ENCODE data around the gene ATAD3B. TPM values are rescaled to one million over a fixed set of nuclear protein-coding genes. Genes with fewer than 3 reads are reported as not detected.

ATAD3B gene
- total RNA-seq, 1 donor from 2014 or later = 14.2 TPM

- H3K4me3 ChIP-seq = no peak overlapping the region
- no peak for DNase-seq (ENCODE audit: low spot score in 2 of 2)
- TF ChIP-seq CTCF (IDR thresholded peaks at IDR 0.05) = no peak
- intact Hi-C loops (cut with DNase I) = no loop called here
- peaks cover 12 to 23% of the 10 kb centered on the region in 2 donors for H3K4me1 ChIP-seq
- no peaks in the 10 kb centered on the region for H3K36me3 ChIP-seq
- H3K27me3 ChIP-seq = peaks cover 3% of the 10 kb centered on the region
- H3K27ac ChIP-seq = no peak overlapping the region
- H3K9me3 ChIP-seq = no peaks in the 10 kb centered on the region
Observed at GRCh38 chr1:1437904-1438376, 33.6 kb upstream of the ATAD3B start.

- TF ChIP-seq CTCF (IDR thresholded peaks at IDR 0.05) = no peak
- no peak overlapping the region for H3K27ac ChIP-seq
- peaks cover 12 to 23% of the 10 kb centered on the region in 2 donors for H3K4me1 ChIP-seq
- no peak for DNase-seq (ENCODE audit: low spot score in 2 of 2)
- peaks cover 3% of the 10 kb centered on the region for H3K27me3 ChIP-seq
- no peak overlapping the region for H3K4me3 ChIP-seq
- H3K36me3 ChIP-seq = no peaks in the 10 kb centered on the region
- intact Hi-C loops (cut with DNase I) = no loop called here
- no peaks in the 10 kb centered on the region for H3K9me3 ChIP-seq
Observed at GRCh38 chr1:1438531-1439381, 32.8 kb upstream of the ATAD3B start.

- Histone ChIP-seq H3K27ac (no peak overlapping the region), H3K4me1 (peaks cover 7 to 15% of the 10 kb centered on the region in 2 donors)
- intact Hi-C loops (cut with DNase I) = no loop called here
Observed at GRCh38 chr1:1439546-1440261, 31.9 kb upstream of the ATAD3B start.

GRCh38 chr1:1440262-1441001 is 31.1 kb upstream of the ATAD3B start:
- Histone ChIP-seq H3K27me3 (peaks cover 3% of the 10 kb centered on the region), H3K27ac (no peak overlapping the region), H3K9me3 (no peaks in the 10 kb centered on the region), H3K36me3 (no peaks in the 10 kb centered on the region), H3K4me1 (peaks cover 7 to 10% of the 10 kb centered on the region in 2 donors), H3K4me3 (no peak overlapping the region)
- no peak for TF ChIP-seq CTCF (IDR thresholded peaks at IDR 0.05)
- no peak for DNase-seq (ENCODE audit: low spot score in 2 of 2)
- intact Hi-C loops (cut with DNase I) = no loop called here

More at GRCh38 chr1:1439546-1440261, 31.9 kb upstream of the ATAD3B start:
- DNase-seq (ENCODE audit: low spot score in 2 of 2) = no peak
- peaks cover 3% of the 10 kb centered on the region for H3K27me3 ChIP-seq
- TF ChIP-seq CTCF (IDR thresholded peaks at IDR 0.05) = no peak
- H3K9me3 ChIP-seq = no peaks in the 10 kb centered on the region
- no peaks in the 10 kb centered on the region for H3K36me3 ChIP-seq
- no peak overlapping the region for H3K4me3 ChIP-seq

GRCh38 chr1:1441002-1441888 is 30.3 kb upstream of the ATAD3B start:
- TF ChIP-seq CTCF (IDR thresholded peaks at IDR 0.05) = peak; percentile 64 to 79 (median 73)
- no peaks in the 10 kb centered on the region for H3K36me3 ChIP-seq
- intact Hi-C loops (cut with DNase I) = no loop called here
- H3K27me3 ChIP-seq = no peaks in the 10 kb centered on the region
- DNase-seq (ENCODE audit: low spot score in 2 of 2) = no peak
- H3K4me3 ChIP-seq = no peak overlapping the region
- peaks cover under 1 to 5% of the 10 kb centered on the region in 2 donors for H3K4me1 ChIP-seq
- no peaks in the 10 kb centered on the region for H3K9me3 ChIP-seq
- H3K27ac ChIP-seq = no peak overlapping the region
